GM18520 (cell line): ENCODE data around the gene KLRF2.
"Not testable (repeated sequence)": the region's sequence is repeated elsewhere in the genome, so short reads cannot be mapped to it uniquely, and the experiment has no call there.

Source experiments
- ATAC-seq: cut with Tn5 transposase; IDR thresholded peaks from one replicate; pipeline ENCODE4 v1.9.1; 2021; ENCODE audit not compliant: unreplicated experiment

The KLRF2 gene

GRCh38 chr12:9881246-9881645 is at the start of gene KLRF2:
Gene KLRF2, plus strand, starts transcription at chr12:9881489. Its CDS starts 107 bp downstream, at chr12:9881596.
- no peak for ATAC-seq

- ATAC-seq, result no peak
Observed at GRCh38 chr12:9831720-9832119, 49.6 kb upstream of the KLRF2 start.

- no peak for ATAC-seq
Observed at GRCh38 chr12:9843407-9843806, 37.9 kb upstream of the KLRF2 start.

GRCh38 chr12:9848899-9849298 is 32.4 kb upstream of the KLRF2 start:
- ATAC-seq, result no peak

GRCh38 chr12:9851050-9851449 is 30.2 kb upstream of the KLRF2 start:
- ATAC-seq, result no peak

GRCh38 chr12:9851927-9852326 is 29.4 kb upstream of the KLRF2 start:
- no peak for ATAC-seq

- ATAC-seq, result no peak
Observed at GRCh38 chr12:9856151-9856550, 25.1 kb upstream of the KLRF2 start.

GRCh38 chr12:9856894-9857293 is 24.4 kb upstream of the KLRF2 start:
- no peak for ATAC-seq

GRCh38 chr12:9858135-9858534 is 23.2 kb upstream of the KLRF2 start:
- no peak for ATAC-seq

GRCh38 chr12:9864913-9865675 is 16.2 kb upstream of the KLRF2 start:
- no peak for ATAC-seq

GRCh38 chr12:9866860-9867269 is 14.4 kb upstream of the KLRF2 start:
- no peak for ATAC-seq

GRCh38 chr12:9867531-9867930 is 13.8 kb upstream of the KLRF2 start:
- no peak for ATAC-seq

GRCh38 chr12:9868311-9868801 is 12.9 kb upstream of the KLRF2 start:
- no peak for ATAC-seq

GRCh38 chr12:9868951-9869306 is 12.4 kb upstream of the KLRF2 start:
- no peak for ATAC-seq

- ATAC-seq, result peak; percentile 31
Observed at GRCh38 chr12:9869307-9870161, 11.8 kb upstream of the KLRF2 start, which contains the start of gene CLEC2B. Gene CLEC2B, minus strand, starts transcription at chr12:9869354.

- no peak for ATAC-seq
Observed at GRCh38 chr12:9870286-9870866, 10.9 kb upstream of the KLRF2 start.

GRCh38 chr12:9872162-9872561 is 9.1 kb upstream of the KLRF2 start:
- no peak for ATAC-seq

- no peak for ATAC-seq
Observed at GRCh38 chr12:9872742-9873141, 8.5 kb upstream of the KLRF2 start.

GRCh38 chr12:9876120-9876519 is 5.2 kb upstream of the KLRF2 start:
- ATAC-seq, result not testable (repeated sequence)

- ATAC-seq, result no peak
Observed at GRCh38 chr12:9880532-9881078, 684 bp upstream of the KLRF2 start.

- no peak for ATAC-seq
Observed at GRCh38 chr12:9881988-9882387, 699 bp downstream of the KLRF2 start.
